Hepatocyte (in vitro differentiated cells): ENCODE measurements around the gene NADK2. TPM values are rescaled to one million over a fixed set of nuclear protein-coding genes. Genes with fewer than 3 reads are reported as not detected.

Source experiments
- DNase-seq: peaks from one replicate; pipeline ENCODE4 v3.0.0-alpha.2; 2016; ENCODE audit warnings: low spot score
- H2AFZ ChIP-seq: fragments of 200-600 bp; sonication (generic); 2 replicates; pipeline ENCODE4 v1.6.0; 2016; ENCODE audit warnings: antibody characterized with exemption, mild to moderate bottlenecking
- H3K27ac ChIP-seq: fragments of 200-600 bp; sonication (generic); 2 replicates; pipeline ENCODE4 v1.5.1; 2016; ENCODE audit warnings: mild to moderate bottlenecking
- H3K27me3 ChIP-seq: fragments of 200-600 bp; sonication (generic); 2 replicates; pipeline ENCODE4 v1.6.1; 2016
- H3K36me3 ChIP-seq: fragments of 200-600 bp; sonication (generic); replicated peaks from 2 replicates; pipeline ENCODE4 v1.5.1; 2016; ENCODE audit warnings: low read depth; ENCODE audit not compliant: insufficient read depth
- H3K4me1 ChIP-seq: fragments of 200-600 bp; sonication (generic); 2 replicates; pipeline ENCODE4 v1.5.1; 2016; ENCODE audit warnings: mild to moderate bottlenecking, moderate library complexity; ENCODE audit not compliant: insufficient read depth
- H3K4me2 ChIP-seq: fragments of 200-600 bp; sonication (generic); 2 replicates; pipeline ENCODE4 v1.6.0; 2016
- H3K4me3 ChIP-seq: fragments of 200-600 bp; sonication (generic); 2 replicates; pipeline ENCODE4 v1.5.1; 2016; ENCODE audit warnings: mild to moderate bottlenecking
- H3K79me2 ChIP-seq: fragments of 200-600 bp; sonication (generic); 2 replicates; pipeline ENCODE4 v1.6.0; 2017; ENCODE audit warnings: mild to moderate bottlenecking
- H3K9me2 ChIP-seq: fragments of 200-600 bp; sonication (generic); replicated peaks from 2 replicates; pipeline ENCODE4 v1.6.0; 2017; ENCODE audit warnings: mild to moderate bottlenecking; ENCODE audit not compliant: insufficient read depth
- H3K9me3 ChIP-seq: fragments of 200-600 bp; sonication (generic); 2 replicates; pipeline ENCODE4 v1.5.1; 2016; ENCODE audit warnings: low read depth, mild to moderate bottlenecking
- H4K20me1 ChIP-seq: fragments of 200-600 bp; sonication (generic); 2 replicates; pipeline ENCODE4 v1.6.0; 2016; ENCODE audit warnings: mild to moderate bottlenecking; ENCODE audit not compliant: insufficient read depth, poor library complexity, severe bottlenecking
- EZH2 ChIP-seq: fragments of 200-600 bp; sonication (generic); IDR thresholded peaks from 2 replicates; pipeline ENCODE4 v1.6.1; 2016; ENCODE audit warnings: antibody characterized with exemption, mild to moderate bottlenecking, borderline replicate concordance
- EZH2phosphoT487 ChIP-seq: fragments of 200-600 bp; sonication (generic); IDR thresholded peaks from one replicate; pipeline ENCODE4 v1.6.1; 2018; ENCODE audit warnings: antibody characterized with exemption, mild to moderate bottlenecking, low read depth, moderate library complexity; ENCODE audit not compliant: unreplicated experiment, severe bottlenecking
- WGBS: methylation state at CpG from one replicate; pipeline ENCODE4 v1.1.6; 2016; ENCODE audit warnings: low lambda C conversion rate; ENCODE audit errors: missing lambda C conversion rate; 5-methylcytosine and 5-hydroxymethylcytosine counted together
- polyA plus RNA-seq: library from polyadenylated mRNA; unstranded; fragments of >200 nt; fragmentation: Nextera tagmentation; extraction: Ambion mirVana; gene quantifications from 2 replicates; pipeline ENCODE4 v1.2.1, GENCODE V29; 2016
- total RNA-seq: library from RNA; depleted of rRNA; stranded (reverse); fragments of >200 nt; gene quantifications from 2 replicates; pipeline ENCODE4 v1.2.3, GENCODE V29; 2014
- TF ChIP-seq, protein P1 (sequence below): fragments of 200-600 bp; sonication (generic); IDR thresholded peaks from 2 replicates; pipeline ENCODE4 v1.5.1; 2016; ENCODE audit warnings: antibody characterized with exemption, mild to moderate bottlenecking; ENCODE audit not compliant: poor library complexity

NADK2 gene
- total and polyA plus RNA-seq, 2 experiments from 2014 or later, result 43.1 to 102 TPM

DNA sequence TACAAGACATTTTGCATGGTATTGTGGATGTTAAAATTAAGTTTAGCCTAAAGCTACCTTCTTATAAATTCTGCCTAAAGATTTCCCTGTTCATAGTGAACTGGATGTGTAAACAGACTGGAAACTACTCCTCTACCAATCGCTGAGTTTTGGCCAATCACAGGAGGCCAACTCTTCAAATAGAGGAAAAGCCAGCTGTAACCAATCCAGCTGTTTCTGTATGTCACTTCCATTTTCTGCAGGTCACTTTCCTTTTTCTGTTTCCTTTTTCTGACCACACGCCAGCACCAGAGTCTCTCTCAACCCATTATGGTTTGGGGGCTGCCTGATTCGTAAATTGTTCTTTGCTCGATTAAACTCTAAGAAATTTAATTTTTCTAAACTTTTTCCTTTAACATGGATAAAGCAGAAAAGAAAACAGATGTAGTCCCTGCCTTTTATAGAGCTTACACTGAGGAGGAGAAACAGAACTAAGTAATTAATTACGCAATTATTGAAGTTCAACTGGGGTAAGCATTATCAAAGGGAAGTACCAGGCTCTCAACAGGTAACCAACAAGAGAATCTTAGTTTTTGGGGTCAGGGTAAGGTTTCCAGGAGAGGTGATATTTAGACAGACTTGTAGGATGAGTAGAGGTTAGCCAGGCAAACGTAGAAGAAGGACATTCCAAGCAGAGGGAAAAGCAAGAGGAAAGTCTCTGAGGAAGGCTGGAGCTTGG, 32.2 kb upstream of the NADK2 start:
- no peaks in the 10 kb centered on the region for H3K4me1 ChIP-seq
- no peaks in the 10 kb centered on the region for H3K36me3 ChIP-seq
- H3K9me2 ChIP-seq, result no peaks in the 10 kb centered on the region

DNA sequence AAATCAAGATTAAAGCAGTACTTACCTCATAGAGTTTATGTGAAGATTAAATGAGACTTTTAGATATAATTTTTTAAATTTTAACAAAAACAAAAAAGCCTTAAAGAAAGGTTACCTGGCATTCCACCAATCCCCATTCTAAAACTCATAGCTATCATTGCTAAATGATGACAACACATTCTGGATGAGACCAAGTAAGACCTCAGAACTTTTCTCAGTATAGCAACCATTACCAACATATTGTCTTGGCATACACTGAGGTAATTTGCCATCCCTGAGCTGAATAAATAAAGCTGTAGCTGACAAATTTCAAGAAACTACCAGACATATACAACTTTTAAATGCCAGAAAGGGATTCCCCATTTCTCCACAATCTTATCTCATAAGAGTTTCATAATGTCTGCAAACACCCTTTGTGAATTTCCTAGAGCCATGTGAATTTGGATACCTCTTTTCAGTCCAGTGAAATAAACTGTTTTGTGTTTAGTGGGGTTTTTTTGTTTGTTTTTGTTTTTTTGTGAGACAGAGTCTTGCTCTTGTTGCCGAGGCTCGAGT, 30.5 kb upstream of the NADK2 start:
- Histone ChIP-seq H3K36me3 (no peaks in the 10 kb centered on the region), H4K20me1 (no peaks in the 10 kb centered on the region), H3K9me2 (no peaks in the 10 kb centered on the region), H3K4me2 (no peak overlapping the region), H3K27me3 (no peaks in the 10 kb centered on the region), H3K79me2 (no peaks in the 10 kb centered on the region), H3K9me3 (no peaks in the 10 kb centered on the region), H3K4me3 (no peak overlapping the region), H2AFZ (no peak overlapping the region), H3K4me1 (no peaks in the 10 kb centered on the region), H3K27ac (no peak overlapping the region)
- TF ChIP-seq, protein P1, sequence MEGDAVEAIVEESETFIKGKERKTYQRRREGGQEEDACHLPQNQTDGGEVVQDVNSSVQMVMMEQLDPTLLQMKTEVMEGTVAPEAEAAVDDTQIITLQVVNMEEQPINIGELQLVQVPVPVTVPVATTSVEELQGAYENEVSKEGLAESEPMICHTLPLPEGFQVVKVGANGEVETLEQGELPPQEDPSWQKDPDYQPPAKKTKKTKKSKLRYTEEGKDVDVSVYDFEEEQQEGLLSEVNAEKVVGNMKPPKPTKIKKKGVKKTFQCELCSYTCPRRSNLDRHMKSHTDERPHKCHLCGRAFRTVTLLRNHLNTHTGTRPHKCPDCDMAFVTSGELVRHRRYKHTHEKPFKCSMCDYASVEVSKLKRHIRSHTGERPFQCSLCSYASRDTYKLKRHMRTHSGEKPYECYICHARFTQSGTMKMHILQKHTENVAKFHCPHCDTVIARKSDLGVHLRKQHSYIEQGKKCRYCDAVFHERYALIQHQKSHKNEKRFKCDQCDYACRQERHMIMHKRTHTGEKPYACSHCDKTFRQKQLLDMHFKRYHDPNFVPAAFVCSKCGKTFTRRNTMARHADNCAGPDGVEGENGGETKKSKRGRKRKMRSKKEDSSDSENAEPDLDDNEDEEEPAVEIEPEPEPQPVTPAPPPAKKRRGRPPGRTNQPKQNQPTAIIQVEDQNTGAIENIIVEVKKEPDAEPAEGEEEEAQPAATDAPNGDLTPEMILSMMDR, result no peak
- TF ChIP-seq EZH2phosphoT487 (no peak), EZH2 (no peak)
- DNase-seq, result no peak
- 97% methylated on average over 2 of the region's 2 CpGs for WGBS

More for the DNA sequence above, 32.2 kb upstream of the NADK2 start:
- Histone ChIP-seq H3K27ac (no peak overlapping the region), H3K4me2 (no peak overlapping the region), H3K27me3 (no peaks in the 10 kb centered on the region), H2AFZ (no peak overlapping the region), H3K4me3 (no peak overlapping the region), H3K79me2 (no peaks in the 10 kb centered on the region), H3K9me3 (no peaks in the 10 kb centered on the region), H4K20me1 (no peaks in the 10 kb centered on the region)
- DNase-seq, result no peak
- TF ChIP-seq, protein P1, result no peak
- TF ChIP-seq EZH2, result no peak
- no peak for TF ChIP-seq EZH2phosphoT487
- 85% methylated on average over 6 of the region's 6 CpGs for WGBS

DNA sequence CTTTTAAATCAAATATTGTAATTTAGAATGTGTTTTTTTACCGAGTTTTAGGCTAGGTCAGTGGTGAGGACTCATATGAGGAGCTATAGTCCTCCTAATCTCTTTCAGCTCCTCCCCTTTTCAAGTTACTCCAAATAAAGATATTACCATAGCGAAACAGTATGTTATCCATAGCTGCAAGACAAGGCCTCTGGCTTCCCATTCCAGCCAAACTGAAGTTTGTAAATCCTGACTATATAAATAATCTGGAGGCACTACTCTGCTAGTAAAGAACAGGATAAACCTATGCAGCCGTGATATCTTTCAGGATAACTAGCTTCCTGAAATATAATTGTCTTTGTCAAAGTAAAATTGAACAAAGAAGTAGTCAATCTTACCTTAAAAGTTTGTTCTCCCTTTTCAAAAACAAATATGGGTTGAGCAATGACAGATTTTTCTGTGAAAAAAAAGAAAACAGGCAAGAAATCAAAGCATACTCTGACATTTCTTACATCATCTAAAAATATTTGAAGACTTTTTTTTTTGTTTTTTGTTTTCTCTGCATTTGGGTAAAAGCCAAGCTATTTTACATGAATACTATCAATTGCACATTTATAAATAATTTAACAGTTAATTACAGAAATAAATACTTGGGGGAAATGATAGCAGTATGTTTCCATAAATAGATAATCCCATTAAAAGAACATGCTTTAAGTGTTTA, 29.3 kb upstream of the NADK2 start:
- Histone ChIP-seq H3K4me3 (no peak overlapping the region), H3K4me1 (no peaks in the 10 kb centered on the region), H3K27ac (no peak overlapping the region), H3K9me2 (no peaks in the 10 kb centered on the region), H3K9me3 (no peaks in the 10 kb centered on the region), H3K27me3 (no peaks in the 10 kb centered on the region), H3K79me2 (no peaks in the 10 kb centered on the region), H3K4me2 (no peak overlapping the region), H2AFZ (no peak overlapping the region), H3K36me3 (no peaks in the 10 kb centered on the region), H4K20me1 (no peaks in the 10 kb centered on the region)
- DNase-seq, result no peak
- 67% methylated on average over 3 of the region's 3 CpGs for WGBS
- TF ChIP-seq EZH2 (no peak), EZH2phosphoT487 (no peak)
- TF ChIP-seq, protein P1, result no peak
